Esophagus squamous epithelium (tissue), 4 donors: ENCODE data around the gene IRX3.

Source experiments
- CTCF ChIP-seq, 6 experiments: fragments of 450-650 bp in 4 of 6; fragments of 200-600 bp in 2 of 6; sonication (generic) in 2 of 6; IDR thresholded peaks; one replicate each; pipeline ENCODE4 v1.5.1; 2016 to 2019; ENCODE audit warnings: antibody characterized with exemption in 6 of 6, mild to moderate bottlenecking in 4 of 6, moderate library complexity in 4 of 6
- POLR2A ChIP-seq, 4 donors: fragments of 450-650 bp; IDR thresholded peaks; one replicate each; pipeline ENCODE4 v1.6.1; 2017; ENCODE audit warnings: antibody characterized with exemption in 4 of 4, mild to moderate bottlenecking in 4 of 4, moderate library complexity in 3 of 4

DNA sequence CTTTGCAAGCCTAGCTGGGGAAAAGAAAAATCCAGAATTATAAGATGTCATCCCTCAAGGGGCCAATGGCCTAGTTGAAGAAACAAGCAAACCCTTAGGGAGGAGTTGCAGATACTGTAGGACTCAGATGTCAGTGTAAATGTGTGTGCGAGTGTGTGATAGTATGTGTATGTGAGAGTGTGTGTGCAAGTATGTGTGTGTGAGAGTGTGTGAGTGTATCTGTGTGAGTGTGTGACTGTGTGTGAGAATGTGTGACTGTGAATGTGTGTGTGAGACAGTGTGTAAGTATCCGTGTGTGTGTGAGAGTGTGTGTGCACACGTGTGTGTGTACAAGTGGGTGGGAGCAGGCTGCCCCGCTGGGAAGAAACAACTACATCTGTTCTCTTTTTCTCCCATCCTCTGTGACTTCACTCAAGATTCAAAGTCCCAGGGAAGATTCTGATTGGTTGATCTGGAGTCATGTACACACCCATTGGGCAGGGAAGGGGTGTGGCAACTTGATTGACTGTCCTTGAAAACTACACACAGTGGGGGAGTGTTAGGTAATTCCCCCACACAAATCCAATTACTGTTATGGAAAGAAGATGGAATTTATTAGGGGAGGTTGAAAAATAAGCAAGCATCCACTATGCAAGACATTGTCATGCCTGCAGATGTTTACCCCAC, 40.7 kb downstream of the IRX3 start:
- TF ChIP-seq POLR2A (IDR thresholded peaks at IDR 0.05) (no peak), CTCF (IDR thresholded peaks at IDR 0.05) (no peak)
